ENCODE data around the gene GRIK4.

GRCh38 chr11:120501440-120501839 lies 10.1 kb upstream of the GRIK4 start:
- TF ChIP-seq CTCF (IDR thresholded peaks at IDR 0.05; ENCODE audit: extremely low read depth in 1 of 2, insufficient read depth in 1 of 2, low read depth in 1 of 2, low read length in 2 of 2) (no peak), EZH2 (IDR thresholded peaks at IDR 0.05; ENCODE audit: borderline replicate concordance, low read depth, low read length, severe bottlenecking) (no peak), POLR2A (IDR thresholded peaks at IDR 0.05; ENCODE audit: low read depth, low read length) (no peak), POLR2AphosphoS5 (IDR thresholded peaks at IDR 0.05; ENCODE audit: insufficient read depth, low read depth, low read length) (no peak), MAX (IDR thresholded peaks at IDR 0.05; ENCODE audit: insufficient read depth, insufficient read length) (no peak), MYC (IDR thresholded peaks at IDR 0.05; ENCODE audit: low read depth, low read length) (no peak), GATA2 (IDR thresholded peaks at IDR 0.05; ENCODE audit: insufficient read depth, insufficient read length, low read depth, low read length) (no peak), FOS (IDR thresholded peaks at IDR 0.05; ENCODE audit: borderline replicate concordance, insufficient read depth, low read length) (no peak), JUN (IDR thresholded peaks at IDR 0.05; ENCODE audit: borderline replicate concordance, insufficient read depth, insufficient read length, low read depth) (no peak)
